ENCODE data around the gene ARRDC1. TPM values are rescaled to one million over a fixed set of nuclear protein-coding genes. Genes with fewer than 3 reads are reported as not detected.

ARRDC1 gene
- total RNA-seq, 1 experiment from 2014 or later = 13.3 TPM

DNA sequence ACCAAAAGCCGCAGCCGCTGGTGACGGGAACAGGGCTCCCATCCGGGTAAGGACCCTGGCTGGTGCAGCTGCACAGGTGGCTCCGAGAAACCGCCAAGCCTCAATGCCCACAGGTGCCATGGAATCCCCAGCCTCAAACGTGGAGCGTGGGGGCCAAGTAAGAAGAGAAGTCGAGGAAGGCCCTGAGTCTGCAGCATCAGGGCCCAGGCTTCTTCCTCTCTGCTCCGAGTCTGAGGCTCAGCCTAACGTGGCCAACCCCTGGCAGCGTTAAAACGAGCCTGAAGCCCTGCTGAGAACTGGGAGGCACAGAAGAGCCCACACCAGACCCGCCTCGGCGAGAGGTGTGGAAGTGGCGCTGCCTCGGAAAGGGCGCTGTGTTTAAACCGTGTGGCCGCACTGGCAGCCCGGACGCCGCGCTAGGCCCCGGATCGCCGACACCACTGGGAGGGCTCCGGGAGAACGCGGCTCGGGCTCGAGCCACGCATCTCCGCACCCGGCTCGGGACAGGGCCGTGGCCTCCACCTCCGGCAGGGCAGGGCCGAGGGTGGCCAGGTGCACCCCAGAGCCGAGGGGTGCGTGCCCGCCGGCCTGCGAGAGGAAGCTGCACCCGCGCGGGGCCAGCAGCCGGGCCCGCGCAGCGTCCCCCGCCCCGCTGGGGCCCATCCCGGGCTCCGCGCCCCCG lies 15.9 kb upstream of the ARRDC1 start:
- peak overlapping the region; percentile 94 for H3K4me3 ChIP-seq (ENCODE audit: low read depth, low read length, poor library complexity, severe bottlenecking)
- H3K27ac ChIP-seq (ENCODE audit: low read depth, low read length, poor library complexity, severe bottlenecking) = peak overlapping the region; percentile 77
- intact Hi-C loops (cut with micrococcal nuclease; ENCODE audit: unreplicated experiment) = no loop called here
- TF ChIP-seq EZH2 (IDR thresholded peaks at IDR 0.05; ENCODE audit: borderline replicate concordance, low read depth, low read length, poor library complexity, severe bottlenecking) = no peak
- no peak for TF ChIP-seq CTCF (conservative IDR thresholded peaks at IDR 0.05; ENCODE audit: low read depth, low read length)
- peaks cover 35% of the 10 kb centered on the region for H3K36me3 ChIP-seq (ENCODE audit: insufficient read depth, low read length, poor library complexity, severe bottlenecking)
- H3K9me3 ChIP-seq (ENCODE audit: low read depth, low read length, poor library complexity, severe bottlenecking) = no peaks in the 10 kb centered on the region
- ChIA-PET POLR2A (ENCODE audit: low non-redundant PET) (no interaction called here), CTCF (no interaction called here)
- no peaks in the 10 kb centered on the region for H3K27me3 ChIP-seq (replicated peaks; ENCODE audit: insufficient read depth, low read depth, low read length, poor library complexity)
- BruUV-seq (replicated peaks) = no TSS peak
- H3K4me1 ChIP-seq (ENCODE audit: insufficient read depth, low read length, poor library complexity, severe bottlenecking) = peaks cover 7% of the 10 kb centered on the region
- peak; percentile 32 for DNase-seq (ENCODE audit: low spot score)

DNA sequence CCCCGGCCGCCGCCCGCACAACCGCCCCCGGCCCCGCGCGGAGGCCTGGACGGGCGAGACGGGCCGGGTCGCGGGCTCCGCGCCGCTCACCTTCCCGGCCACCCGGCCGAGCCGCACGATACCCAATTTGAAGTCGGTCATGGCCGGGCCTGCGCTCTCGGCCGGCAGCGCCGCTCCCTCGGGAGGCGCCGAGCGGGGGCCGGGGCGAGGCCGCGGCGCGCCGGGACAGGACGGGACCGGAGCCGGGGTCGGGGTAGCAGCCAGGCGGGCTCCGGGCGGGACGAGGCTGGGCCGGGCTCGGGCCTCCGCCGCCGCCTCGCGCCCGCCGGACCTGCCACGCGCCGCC lies 15.4 kb upstream of the ARRDC1 start:
- no TSS peak for BruUV-seq (replicated peaks)
- intact Hi-C loops (cut with micrococcal nuclease; ENCODE audit: unreplicated experiment) = no loop called here

DNA sequence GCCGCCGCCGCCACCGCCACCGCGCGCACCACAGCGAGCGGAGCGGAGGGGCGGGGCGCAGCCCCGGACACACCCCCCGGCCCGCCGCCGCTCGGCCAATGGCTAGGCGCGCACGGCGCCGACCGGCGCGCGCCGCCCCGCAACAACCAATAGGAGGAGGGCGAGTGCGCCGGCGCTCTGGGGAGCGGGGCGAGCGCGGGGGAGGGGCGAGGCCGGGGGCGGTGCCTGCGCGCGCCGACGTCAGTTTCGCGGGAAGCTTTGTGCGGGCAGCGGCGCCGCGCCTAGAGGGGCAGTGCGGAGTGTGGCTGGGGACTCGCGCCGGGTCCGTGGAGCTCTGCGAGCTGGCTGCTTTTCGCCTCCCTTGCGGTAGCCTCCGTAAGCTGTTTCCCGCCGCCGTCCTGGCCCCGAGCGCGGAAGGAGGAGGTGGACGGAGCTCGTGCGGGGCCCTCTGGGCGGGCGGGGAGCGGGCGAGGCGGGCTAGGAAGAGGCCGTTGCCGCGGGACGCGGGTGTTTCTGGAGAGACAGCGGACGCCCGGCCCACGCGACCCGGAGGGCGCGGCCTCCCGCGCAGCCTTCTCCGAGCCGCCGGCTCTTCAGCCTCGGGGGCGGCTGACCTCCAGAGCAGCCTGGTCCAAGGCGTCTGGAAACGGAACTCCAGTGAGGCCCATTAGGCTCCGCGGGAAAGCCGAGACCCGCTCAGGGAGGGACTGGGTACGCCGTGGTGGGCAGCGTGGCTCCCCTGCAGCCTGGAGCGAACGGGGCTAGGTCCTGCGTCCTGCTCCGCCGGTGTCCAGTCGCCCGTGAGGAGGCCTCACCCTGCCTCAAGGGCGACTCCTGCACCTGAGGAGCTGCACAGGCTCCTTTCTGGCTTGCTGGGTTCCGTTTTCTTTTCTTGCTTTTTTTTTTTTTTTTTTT lies 14.8 kb upstream of the ARRDC1 start, which contains the start of gene ZMYND19:
Gene ZMYND19 (minus strand): TSS at position 44 of the 915 bp plus-strand sequence. CDS start 249 bp downstream, outside the sequence.
- Histone ChIP-seq H3K27me3 (replicated peaks; ENCODE audit: insufficient read depth, low read depth, low read length, poor library complexity) (no peaks in the 10 kb centered on the region), H3K36me3 (ENCODE audit: insufficient read depth, low read length, poor library complexity, severe bottlenecking) (peaks cover 29% of the 10 kb centered on the region), H3K4me3 (ENCODE audit: low read depth, low read length, poor library complexity, severe bottlenecking) (peak within 1 kb of the TSS; percentile 94), H3K9me3 (ENCODE audit: low read depth, low read length, poor library complexity, severe bottlenecking) (no peaks in the 10 kb centered on the region), H3K27ac (ENCODE audit: low read depth, low read length, poor library complexity, severe bottlenecking) (peak within 1 kb of the TSS; percentile 96), H3K4me1 (ENCODE audit: insufficient read depth, low read length, poor library complexity, severe bottlenecking) (peaks cover 7% of the 10 kb centered on the region)
- TF ChIP-seq CTCF (conservative IDR thresholded peaks at IDR 0.05; ENCODE audit: low read depth, low read length) = no peak
- ChIA-PET CTCF (interaction anchor here (1.4 kb wide), 1 partner anchor 11 kb away, joined by 5 read pairs; no protein-coding TSS in a partner anchor), POLR2A (ENCODE audit: low non-redundant PET) (no interaction called here)
- intact Hi-C loops (cut with micrococcal nuclease; ENCODE audit: unreplicated experiment) = no loop called here
- no TSS peak for BruUV-seq (replicated peaks)
- DNase-seq (ENCODE audit: low spot score) = peak; percentile 93

More for the DNA sequence above, 15.4 kb upstream of the ARRDC1 start:
- TF ChIP-seq EZH2 (IDR thresholded peaks at IDR 0.05; ENCODE audit: borderline replicate concordance, low read depth, low read length, poor library complexity, severe bottlenecking) (no peak), CTCF (conservative IDR thresholded peaks at IDR 0.05; ENCODE audit: low read depth, low read length) (no peak)
- H3K36me3 ChIP-seq (ENCODE audit: insufficient read depth, low read length, poor library complexity, severe bottlenecking) = peaks cover 35% of the 10 kb centered on the region
- peaks cover 7% of the 10 kb centered on the region for H3K4me1 ChIP-seq (ENCODE audit: insufficient read depth, low read length, poor library complexity, severe bottlenecking)
- CTCF ChIA-PET = interaction anchor here (1.4 kb wide), 1 partner anchor 11 kb away, joined by 5 read pairs; no protein-coding TSS in a partner anchor
- peak overlapping the region; percentile 94 for H3K4me3 ChIP-seq (ENCODE audit: low read depth, low read length, poor library complexity, severe bottlenecking)
- DNase-seq (ENCODE audit: low spot score) = no peak
- H3K9me3 ChIP-seq (ENCODE audit: low read depth, low read length, poor library complexity, severe bottlenecking) = no peaks in the 10 kb centered on the region
- peak overlapping the region; percentile 77 for H3K27ac ChIP-seq (ENCODE audit: low read depth, low read length, poor library complexity, severe bottlenecking)
- H3K27me3 ChIP-seq (replicated peaks; ENCODE audit: insufficient read depth, low read depth, low read length, poor library complexity) = no peaks in the 10 kb centered on the region
- POLR2A ChIA-PET (ENCODE audit: low non-redundant PET) = no interaction called here
